A549 (cell line): ENCODE measurements around the gene LCN2. TPM values are rescaled to one million over a fixed set of nuclear protein-coding genes. Genes with fewer than 3 reads are reported as not detected.
A peak's percentile ranks its signal among the peaks of the same experiment; 100 is the strongest.

ENCODE experiments used
- ATAC-seq, 2 experiments: fragments of 200-7000 bp in 1 of 2; fragments of >200 bp in 1 of 2; cut with Nextera tagmentation in 1 of 2; cut with Tn5 transposase in 1 of 2; 3 replicates each; pipeline versions ENCODE4 v1.8.0 to v1.9.1; 2018 to 2020; ENCODE audit warnings: mild to moderate bottlenecking in 1 of 2, moderate library complexity in 1 of 2
- CTCF ChIA-PET: fragments of 300-600 bp; sonication (Branson Sonifier 250); formaldehyde crosslinking; extraction: SDS; loops from one replicate; lab custom pipeline; 2021; ENCODE audit warnings: antibody characterized with exemption, inconsistent platforms; lab: Yijun Ruan, JAX
- POLR2A ChIA-PET: fragments of 350-600 bp; formaldehyde crosslinking; extraction: SDS; loops from one replicate; lab custom pipeline; 2021; ENCODE audit warnings: antibody characterized with exemption, inconsistent platforms; lab: Yijun Ruan, JAX
- DNase-seq, 2 experiments: peaks; one replicate each; pipeline versions ENCODE4 v3.0.0 to v3.0.0-alpha.2; 2011 to 2016; ENCODE audit warnings: low read depth in 1 of 2, low spot score in 1 of 2
- FAIRE-seq: peaks from 2 replicates; lab custom pipeline; 2011; peaks lifted over from hg19 to GRCh38; lab: Jason Lieb, UNC
- H3K27ac ChIP-seq, 2 experiments: fragments of >200 bp; sonication (Bioruptor Twin); formaldehyde crosslinking; 3 replicates each; pipeline ENCODE4 v1.5.1; 2016 to 2017
- H3K4me1 ChIP-seq: fragments of >200 bp; sonication (Bioruptor Twin); formaldehyde crosslinking; 3 replicates; pipeline ENCODE4 v1.6.1; 2016
- H3K4me2 ChIP-seq: fragments of >200 bp; sonication (Bioruptor Twin); formaldehyde crosslinking; 3 replicates; pipeline ENCODE4 v1.6.1; 2016
- H3K4me3 ChIP-seq: fragments of >200 bp; sonication (Bioruptor Twin); formaldehyde crosslinking; 3 replicates; pipeline ENCODE4 v1.5.1; 2016
- H3K9me3 ChIP-seq: fragments of >200 bp; sonication (Bioruptor Twin); formaldehyde crosslinking; 3 replicates; pipeline ENCODE4 v1.6.1; 2016
- BHLHE40 ChIP-seq: IDR thresholded peaks from 2 replicates; pipeline ENCODE4 v1.6.1; 2012; ENCODE audit warnings: low read depth, low read length, inconsistent platforms
- CEBPB ChIP-seq, 2 experiments: fragments of >200 bp in 1 of 2; sonication (Bioruptor Twin) in 1 of 2; formaldehyde crosslinking in 1 of 2; IDR thresholded peaks; 2 replicates each; pipeline ENCODE4 v1.6.1; 2012 to 2016
- CHD2 ChIP-seq: fragments of 150-350 bp; IDR thresholded peaks from 2 replicates; pipeline ENCODE4 v1.6.1; 2014; ENCODE audit warnings: low read length; ENCODE audit not compliant: partially characterized antibody
- EHF ChIP-seq: fragments of 250-450 bp; sonication (Bioruptor Pico); IDR thresholded peaks from 2 replicates; pipeline ENCODE4 v1.5.0; 2020; ENCODE audit warnings: mild to moderate bottlenecking
- ESRRA ChIP-seq: fragments of 150-350 bp; IDR thresholded peaks from 2 replicates; pipeline ENCODE4 v1.6.1; 2014; ENCODE audit warnings: mild to moderate bottlenecking, low read length, borderline replicate concordance
- FOSB ChIP-seq: fragments of 250-450 bp; sonication (Bioruptor Pico); IDR thresholded peaks from 2 replicates; pipeline ENCODE4 v1.5.0; 2020; ENCODE audit warnings: mild to moderate bottlenecking, moderate library complexity
- FOXS1 ChIP-seq: fragments of 250-450 bp; sonication (Bioruptor Pico); IDR thresholded peaks from 2 replicates; pipeline ENCODE4 v1.5.0; 2020; ENCODE audit warnings: mild to moderate bottlenecking, moderate library complexity
- GATA3 ChIP-seq: IDR thresholded peaks from 2 replicates; pipeline ENCODE4 v1.6.1; 2012; ENCODE audit warnings: borderline replicate concordance
- HEYL ChIP-seq: fragments of 250-450 bp; sonication (Bioruptor Pico); IDR thresholded peaks from 2 replicates; pipeline ENCODE4 v1.8.0; 2021; ENCODE audit warnings: mild to moderate bottlenecking, moderate library complexity
- HOXB5 ChIP-seq: fragments of 250-450 bp; sonication (Bioruptor Pico); IDR thresholded peaks from 2 replicates; pipeline ENCODE4 v1.5.0; 2020; ENCODE audit warnings: mild to moderate bottlenecking, moderate library complexity
- JUNB ChIP-seq: fragments of >200 bp; sonication (Bioruptor Twin); formaldehyde crosslinking; IDR thresholded peaks from 2 replicates; pipeline ENCODE4 v1.6.1; 2016
- KDM5A ChIP-seq: fragments of 200-600 bp; sonication (generic); IDR thresholded peaks from 2 replicates; pipeline ENCODE4 v1.6.1; 2016; ENCODE audit warnings: antibody characterized with exemption, mild to moderate bottlenecking
- MAFK ChIP-seq: fragments of 450-650 bp; IDR thresholded peaks from 2 replicates; pipeline ENCODE4 v1.6.1; 2014; ENCODE audit not compliant: partially characterized antibody
- NFE2L2 ChIP-seq: fragments of 150-350 bp; conservative IDR thresholded peaks from 2 replicates; pipeline ENCODE4 v1.6.1; 2014; ENCODE audit warnings: low read length
- NPAS2 ChIP-seq: fragments of 250-450 bp; sonication (Bioruptor Pico); IDR thresholded peaks from 2 replicates; pipeline ENCODE4 v1.8.0; 2022; ENCODE audit warnings: mild to moderate bottlenecking, moderate library complexity, borderline replicate concordance
- PHF8 ChIP-seq: fragments of 200-600 bp; sonication (generic); IDR thresholded peaks from 2 replicates; pipeline ENCODE4 v1.6.1; 2016; ENCODE audit warnings: low read depth, mild to moderate bottlenecking, antibody characterized with exemption, moderate library complexity, borderline replicate concordance
- RARB ChIP-seq: fragments of 250-450 bp; sonication (Bioruptor Pico); IDR thresholded peaks from 2 replicates; pipeline ENCODE4 v1.8.0; 2021; ENCODE audit warnings: mild to moderate bottlenecking, moderate library complexity
- SREBF2 ChIP-seq: fragments of 450-650 bp; IDR thresholded peaks from 2 replicates; pipeline ENCODE4 v1.6.1; 2014; ENCODE audit warnings: mild to moderate bottlenecking, moderate library complexity
- TP53 ChIP-seq: fragments of 250-450 bp; sonication (Bioruptor Pico); IDR thresholded peaks from 2 replicates; pipeline ENCODE4 v1.5.0; 2021; ENCODE audit warnings: mild to moderate bottlenecking, moderate library complexity
- ZFP36 ChIP-seq: fragments of 450-650 bp; IDR thresholded peaks from 2 replicates; pipeline ENCODE4 v1.6.1; 2014; ENCODE audit warnings: borderline replicate concordance; ENCODE audit not compliant: partially characterized antibody
- ZNF302 ChIP-seq: fragments of 250-450 bp; sonication (Bioruptor Pico); IDR thresholded peaks from 2 replicates; pipeline ENCODE4 v1.9.0; 2021; ENCODE audit warnings: inconsistent platforms, mild to moderate bottlenecking, moderate library complexity
- ZSCAN20 ChIP-seq: fragments of 250-450 bp; sonication (Bioruptor Pico); IDR thresholded peaks from 2 replicates; pipeline ENCODE4 v1.8.0; 2022; ENCODE audit warnings: mild to moderate bottlenecking, moderate library complexity
- WGBS: methylation state at CpG from one replicate; pipeline ENCODE4 v1.1.6; 2017; ENCODE audit errors: missing lambda C conversion rate; 5-methylcytosine and 5-hydroxymethylcytosine counted together
- polyA plus RNA-seq, 4 experiments: library from polyadenylated mRNA; depleted of rRNA in 3 of 4; stranded (reverse); fragments of >200 nt; fragmentation: RNase III in 1 of 4; extraction: RNeasy Plus Mini Kit Qiagen cat#74134 plus additional on column Dnase treatment in 1 of 4; gene quantifications; 2 replicates in 3 of 4; 3 replicates in 1 of 4; pipeline ENCODE4 v1.2.3, GENCODE V29; 2011 to 2017
- TF ChIP-seq, protein P1 (sequence below): fragments of 250-450 bp; sonication (Bioruptor Pico); IDR thresholded peaks from 2 replicates; pipeline ENCODE4 v1.5.0; 2021; ENCODE audit warnings: mild to moderate bottlenecking, moderate library complexity, borderline replicate concordance
- TF ChIP-seq, protein P2 (sequence below): IDR thresholded peaks from 2 replicates; pipeline ENCODE4 v1.6.1; 2012
- TF ChIP-seq, protein P3 (sequence below): IDR thresholded peaks from 2 replicates; pipeline ENCODE4 v1.6.1; 2012
- TF ChIP-seq, protein P4 (sequence below): fragments of 450-650 bp; IDR thresholded peaks from 2 replicates; pipeline ENCODE4 v1.6.1; 2014; ENCODE audit warnings: antibody characterized with exemption
- TF ChIP-seq, protein P5 (sequence below): fragments of >200 bp; sonication (Bioruptor Twin); formaldehyde crosslinking; IDR thresholded peaks from 3 replicates; pipeline ENCODE4 v1.5.1; 2016

Gene LCN2
- polyA plus RNA-seq, 2 of the 4 experiments (the other 2 are of a cell fraction) = 2.3 to 11.9 TPM

DNA sequence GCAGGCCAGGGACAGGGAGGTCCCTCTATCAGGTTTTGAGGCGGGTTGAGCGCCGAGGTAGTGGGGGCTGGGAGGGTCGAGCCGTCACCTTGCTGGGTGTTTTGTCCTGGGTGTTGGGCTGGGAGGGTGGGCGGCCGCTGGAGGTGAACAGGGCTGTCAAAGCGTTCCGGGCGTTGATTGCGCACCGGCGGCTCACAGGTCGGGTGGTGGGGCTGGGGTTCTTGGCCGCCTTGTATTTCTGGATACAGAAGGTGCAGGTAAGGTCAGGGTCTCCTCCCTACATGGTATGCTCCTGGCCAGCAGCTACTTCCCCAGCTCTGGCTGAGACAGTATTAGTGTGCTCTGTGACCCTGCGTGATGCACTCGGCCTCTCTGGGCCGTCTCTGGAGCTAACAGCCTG lies 16.9 kb downstream of the LCN2 start:
- FAIRE-seq (no peak), ATAC-seq (no peak), DNase-seq (no peak)
- H3K9me3 ChIP-seq = no peaks in the 10 kb centered on the region
- WGBS = 100% methylated on average over 10 of the region's 18 CpGs
- H3K4me3 ChIP-seq = no peak overlapping the region
- H3K4me2 ChIP-seq = no peak overlapping the region
- CTCF ChIA-PET = interaction anchor here (0.9 kb wide), 1 partner anchor 9 kb away, joined by 5 read pairs; no protein-coding TSS in a partner anchor
- TF ChIP-seq, protein P1, sequence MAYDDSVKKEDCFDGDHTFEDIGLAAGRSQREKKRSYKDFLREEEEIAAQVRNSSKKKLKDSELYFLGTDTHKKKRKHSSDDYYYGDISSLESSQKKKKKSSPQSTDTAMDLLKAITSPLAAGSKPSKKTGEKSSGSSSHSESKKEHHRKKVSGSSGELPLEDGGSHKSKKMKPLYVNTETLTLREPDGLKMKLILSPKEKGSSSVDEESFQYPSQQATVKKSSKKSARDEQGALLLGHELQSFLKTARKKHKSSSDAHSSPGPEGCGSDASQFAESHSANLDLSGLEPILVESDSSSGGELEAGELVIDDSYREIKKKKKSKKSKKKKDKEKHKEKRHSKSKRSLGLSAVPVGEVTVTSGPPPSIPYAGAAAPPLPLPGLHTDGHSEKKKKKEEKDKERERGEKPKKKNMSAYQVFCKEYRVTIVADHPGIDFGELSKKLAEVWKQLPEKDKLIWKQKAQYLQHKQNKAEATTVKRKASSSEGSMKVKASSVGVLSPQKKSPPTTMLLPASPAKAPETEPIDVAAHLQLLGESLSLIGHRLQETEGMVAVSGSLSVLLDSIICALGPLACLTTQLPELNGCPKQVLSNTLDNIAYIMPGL (CRISPR knock-in tag) = no peak
- TF ChIP-seq FOXS1 (no peak), ZSCAN20 (CRISPR knock-in tag) (no peak), FOSB (CRISPR knock-in tag) (no peak), MAFK (no peak), EHF (CRISPR knock-in tag) (no peak)
- TF ChIP-seq, protein P2, sequence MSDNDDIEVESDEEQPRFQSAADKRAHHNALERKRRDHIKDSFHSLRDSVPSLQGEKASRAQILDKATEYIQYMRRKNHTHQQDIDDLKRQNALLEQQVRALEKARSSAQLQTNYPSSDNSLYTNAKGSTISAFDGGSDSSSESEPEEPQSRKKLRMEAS = no peak
- TF ChIP-seq, all 56 proteins: peak for 0
- Histone ChIP-seq H3K27ac (no peak overlapping the region), H3K4me1 (no peaks in the 10 kb centered on the region)
- POLR2A ChIA-PET = no interaction called here

DNA sequence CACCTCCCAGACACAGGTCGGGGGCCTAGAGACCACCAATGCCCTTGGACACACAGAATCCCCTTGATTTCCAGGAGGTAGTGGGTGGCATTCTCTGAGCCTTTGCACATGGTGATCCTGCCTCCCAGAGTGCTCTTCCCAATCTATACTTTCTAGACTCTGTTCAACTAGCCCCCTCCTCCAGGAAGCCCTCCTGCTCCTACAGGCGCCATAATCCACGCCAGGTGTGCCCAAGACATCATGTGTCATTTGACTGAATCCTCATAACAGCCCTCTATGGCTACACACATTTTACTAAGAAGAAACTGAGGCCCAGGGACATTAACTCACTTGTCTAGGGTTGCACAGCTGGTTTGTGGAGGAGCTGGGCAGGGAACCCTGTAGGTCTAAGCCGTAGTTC lies 18.0 kb downstream of the LCN2 start:
- WGBS = 89% methylated on average over 4 of the region's 4 CpGs
- Histone ChIP-seq H3K27ac (no peak overlapping the region), H3K4me1 (no peaks in the 10 kb centered on the region), H3K4me3 (no peak overlapping the region), H3K9me3 (no peaks in the 10 kb centered on the region), H3K4me2 (no peak overlapping the region)
- TF ChIP-seq CEBPB (IDR thresholded peaks at IDR 0.05) (no peak), TP53 (no peak), ZFP36 (peak; percentile 52), GATA3 (no peak)
- TF ChIP-seq, protein P3, sequence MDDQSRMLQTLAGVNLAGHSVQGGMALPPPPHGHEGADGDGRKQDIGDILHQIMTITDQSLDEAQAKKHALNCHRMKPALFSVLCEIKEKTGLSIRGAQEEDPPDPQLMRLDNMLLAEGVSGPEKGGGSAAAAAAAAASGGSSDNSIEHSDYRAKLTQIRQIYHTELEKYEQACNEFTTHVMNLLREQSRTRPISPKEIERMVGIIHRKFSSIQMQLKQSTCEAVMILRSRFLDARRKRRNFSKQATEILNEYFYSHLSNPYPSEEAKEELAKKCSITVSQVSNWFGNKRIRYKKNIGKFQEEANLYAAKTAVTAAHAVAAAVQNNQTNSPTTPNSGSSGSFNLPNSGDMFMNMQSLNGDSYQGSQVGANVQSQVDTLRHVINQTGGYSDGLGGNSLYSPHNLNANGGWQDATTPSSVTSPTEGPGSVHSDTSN = no peak
- ChIA-PET CTCF (interaction anchor here (5.5 kb wide), 1 partner anchor 15 kb away, joined by 41 read pairs; no protein-coding TSS in a partner anchor), POLR2A (no interaction called here)
- no peak for ATAC-seq
- FAIRE-seq = no peak
- no peak for DNase-seq

DNA sequence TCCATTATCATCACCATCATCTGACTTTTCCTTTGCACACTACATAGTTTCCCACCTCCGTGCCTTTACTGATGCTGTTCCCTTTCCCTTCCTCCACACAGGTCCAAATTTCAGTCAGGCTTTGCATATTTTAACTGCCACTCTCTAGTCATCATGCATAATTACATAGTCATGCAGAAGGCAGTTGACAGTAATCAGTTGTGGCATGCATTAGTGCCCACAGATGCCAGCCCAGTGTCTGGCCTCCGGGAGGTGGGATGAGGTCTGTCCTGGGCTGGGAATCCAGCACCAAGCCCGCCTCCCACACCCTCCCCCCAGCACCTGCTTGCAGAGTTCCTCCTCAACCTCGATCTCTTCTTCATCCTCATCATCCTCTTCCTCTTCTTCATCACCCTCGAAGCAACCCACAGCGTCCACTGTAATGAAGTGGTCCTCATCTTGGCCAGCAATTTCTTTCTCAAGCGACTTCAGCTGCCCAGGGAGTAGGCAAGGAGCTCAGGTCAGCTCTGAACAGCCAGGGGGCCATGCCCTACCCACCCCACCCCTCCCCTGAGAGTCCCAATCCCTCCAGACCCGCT lies 19.6 kb downstream of the LCN2 start:
- DNase-seq = no peak
- Histone ChIP-seq H3K9me3 (no peaks in the 10 kb centered on the region), H3K4me2 (no peak overlapping the region), H3K4me3 (no peak overlapping the region), H3K4me1 (no peaks in the 10 kb centered on the region), H3K27ac (no peak overlapping the region)
- POLR2A ChIA-PET = interaction anchor here (0.6 kb wide), 1 partner anchor 15 kb away, joined by 3 read pairs; no protein-coding TSS in a partner anchor
- CTCF ChIA-PET = interaction anchor here (0.6 to 5.5 kb wide), 5 partner anchors 13 to 127 kb away, joined by 3 to 41 read pairs (median 4); no protein-coding TSS in a partner anchor
- no peak for FAIRE-seq
- no peak for ATAC-seq
- TF ChIP-seq ZNF302 (CRISPR knock-in tag) (no peak), FOXS1 (no peak), HEYL (no peak), CHD2 (no peak), SREBF2 (no peak), ESRRA (no peak), JUNB (no peak), RARB (CRISPR knock-in tag) (no peak), TP53 (no peak), KDM5A (no peak), NFE2L2 (no peak), PHF8 (no peak), NPAS2 (no peak), HOXB5 (no peak), BHLHE40 (no peak)
- TF ChIP-seq, protein P4, sequence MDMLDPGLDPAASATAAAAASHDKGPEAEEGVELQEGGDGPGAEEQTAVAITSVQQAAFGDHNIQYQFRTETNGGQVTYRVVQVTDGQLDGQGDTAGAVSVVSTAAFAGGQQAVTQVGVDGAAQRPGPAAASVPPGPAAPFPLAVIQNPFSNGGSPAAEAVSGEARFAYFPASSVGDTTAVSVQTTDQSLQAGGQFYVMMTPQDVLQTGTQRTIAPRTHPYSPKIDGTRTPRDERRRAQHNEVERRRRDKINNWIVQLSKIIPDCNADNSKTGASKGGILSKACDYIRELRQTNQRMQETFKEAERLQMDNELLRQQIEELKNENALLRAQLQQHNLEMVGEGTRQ = no peak
- TF ChIP-seq, protein P5, sequence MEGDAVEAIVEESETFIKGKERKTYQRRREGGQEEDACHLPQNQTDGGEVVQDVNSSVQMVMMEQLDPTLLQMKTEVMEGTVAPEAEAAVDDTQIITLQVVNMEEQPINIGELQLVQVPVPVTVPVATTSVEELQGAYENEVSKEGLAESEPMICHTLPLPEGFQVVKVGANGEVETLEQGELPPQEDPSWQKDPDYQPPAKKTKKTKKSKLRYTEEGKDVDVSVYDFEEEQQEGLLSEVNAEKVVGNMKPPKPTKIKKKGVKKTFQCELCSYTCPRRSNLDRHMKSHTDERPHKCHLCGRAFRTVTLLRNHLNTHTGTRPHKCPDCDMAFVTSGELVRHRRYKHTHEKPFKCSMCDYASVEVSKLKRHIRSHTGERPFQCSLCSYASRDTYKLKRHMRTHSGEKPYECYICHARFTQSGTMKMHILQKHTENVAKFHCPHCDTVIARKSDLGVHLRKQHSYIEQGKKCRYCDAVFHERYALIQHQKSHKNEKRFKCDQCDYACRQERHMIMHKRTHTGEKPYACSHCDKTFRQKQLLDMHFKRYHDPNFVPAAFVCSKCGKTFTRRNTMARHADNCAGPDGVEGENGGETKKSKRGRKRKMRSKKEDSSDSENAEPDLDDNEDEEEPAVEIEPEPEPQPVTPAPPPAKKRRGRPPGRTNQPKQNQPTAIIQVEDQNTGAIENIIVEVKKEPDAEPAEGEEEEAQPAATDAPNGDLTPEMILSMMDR = no peak
- WGBS = 82% methylated on average over 8 of the region's 8 CpGs
